Left renal pelvis (tissue), 4 donors: ENCODE results near the gene SLC13A4. TPM values are rescaled to one million over a fixed set of nuclear protein-coding genes. Genes with fewer than 3 reads are reported as not detected.

Experiments used
- polyA plus RNA-seq, 4 donors: library from polyadenylated mRNA; unstranded; fragments of 120-200 nt; gene quantifications; one replicate each; pipeline ENCODE4 v1.2.1, GENCODE V29; 2013; ENCODE audit not compliant: insufficient read length in 4 of 4

The SLC13A4 gene
- polyA plus RNA-seq, 4 donors: 0.85 to 3.1 (median 2.1) TPM

Other genes starting within 250 kb of the SLC13A4 start
- 10 to 100 TPM; 29.2 to 40.1 (median 34.9) TPM for gene CNOT4, start 218.1 kb downstream of the SLC13A4 start, polyA plus RNA-seq
- gene NUP205, start 170.3 kb downstream of the SLC13A4 start, polyA plus RNA-seq: 10 to 100 TPM; 48.6 to 71.4 (median 69.6) TPM
- 10 to 100 TPM; 55.0 to 90.9 (median 82.5) TPM for gene STMP1, start 65.7 kb downstream of the SLC13A4 start, polyA plus RNA-seq
- under 1 TPM in 1 of 4 donors, not detected in 3; 0.17 TPM for gene FAM180A, start 20.6 kb upstream of the SLC13A4 start, polyA plus RNA-seq
- gene MTPN, start 249.2 kb upstream of the SLC13A4 start, polyA plus RNA-seq: 100 to 1,000 TPM; 150 to 186 (median 158) TPM